ENCODE data around the gene IL1RL1.

Gene IL1RL1

DNA sequence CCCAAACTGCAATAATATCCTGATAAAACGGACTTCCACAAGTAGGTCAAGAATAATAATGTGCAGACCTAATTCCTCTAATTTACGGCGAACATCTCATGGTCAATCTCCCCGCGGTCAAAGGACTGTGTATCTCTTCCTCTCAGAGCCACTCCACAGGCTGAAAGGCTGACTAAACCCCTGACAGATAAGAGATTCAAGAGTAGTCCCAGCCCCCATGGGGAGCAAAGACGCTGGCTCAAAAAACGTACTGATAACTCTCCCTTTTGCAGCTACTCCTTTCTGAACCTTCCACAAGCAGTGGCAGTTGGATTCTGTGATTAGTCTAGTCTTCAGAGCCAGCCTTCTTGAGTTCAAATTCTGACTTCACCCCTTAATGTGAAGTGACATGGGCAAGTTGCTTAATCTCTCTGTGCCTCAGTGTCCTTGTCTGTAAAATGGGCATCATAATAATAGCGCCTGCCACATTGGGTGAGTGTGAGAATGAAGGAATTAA is 24.6 kb downstream of the IL1RL1 start:
- DNase-seq (ENCODE audit: low read depth, low spot score): no peak

DNA sequence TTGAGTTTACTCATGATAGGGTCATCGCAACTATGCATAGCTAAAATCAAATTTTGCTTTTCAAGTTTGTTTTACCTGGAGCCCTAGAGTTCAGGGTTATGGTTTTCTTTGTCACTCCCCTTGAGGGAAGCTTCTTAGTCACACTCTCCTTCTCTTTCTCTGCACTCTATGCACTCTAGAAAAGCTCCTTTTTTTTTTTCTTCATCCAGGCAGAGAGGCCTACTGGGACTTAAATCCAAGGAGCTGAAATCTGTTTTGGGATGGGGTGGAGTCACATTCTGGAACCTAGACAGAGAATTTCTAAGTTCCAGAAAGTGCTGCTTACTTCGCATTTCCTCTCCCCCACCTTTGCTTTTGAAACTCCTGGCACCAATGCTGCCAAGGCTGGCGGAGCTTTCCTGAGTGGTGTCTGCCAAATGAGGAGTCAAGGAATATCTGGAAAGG is 25.2 kb downstream of the IL1RL1 start:
- no peak for DNase-seq (ENCODE audit: low read depth, low spot score)

DNA sequence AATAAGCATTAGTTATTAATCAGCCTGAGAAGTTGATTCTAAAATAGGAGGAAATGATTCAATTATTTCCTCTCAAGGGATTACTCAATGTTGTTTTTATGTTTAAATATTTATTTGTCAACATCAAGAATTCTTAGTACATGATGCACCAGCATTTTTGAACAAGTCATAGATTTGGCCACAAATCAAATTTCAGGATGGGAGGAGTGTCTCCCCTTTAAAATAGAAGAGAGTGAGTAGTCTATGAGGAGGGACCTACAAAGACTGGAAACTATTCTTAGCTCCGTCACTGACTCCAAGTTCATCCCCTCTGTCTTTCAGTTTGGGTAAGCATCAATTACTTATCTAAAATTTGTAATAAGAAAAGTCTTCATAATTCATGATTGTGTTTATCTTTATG is 25.6 kb downstream of the IL1RL1 start:
- DNase-seq (ENCODE audit: low read depth, low spot score): no peak

DNA sequence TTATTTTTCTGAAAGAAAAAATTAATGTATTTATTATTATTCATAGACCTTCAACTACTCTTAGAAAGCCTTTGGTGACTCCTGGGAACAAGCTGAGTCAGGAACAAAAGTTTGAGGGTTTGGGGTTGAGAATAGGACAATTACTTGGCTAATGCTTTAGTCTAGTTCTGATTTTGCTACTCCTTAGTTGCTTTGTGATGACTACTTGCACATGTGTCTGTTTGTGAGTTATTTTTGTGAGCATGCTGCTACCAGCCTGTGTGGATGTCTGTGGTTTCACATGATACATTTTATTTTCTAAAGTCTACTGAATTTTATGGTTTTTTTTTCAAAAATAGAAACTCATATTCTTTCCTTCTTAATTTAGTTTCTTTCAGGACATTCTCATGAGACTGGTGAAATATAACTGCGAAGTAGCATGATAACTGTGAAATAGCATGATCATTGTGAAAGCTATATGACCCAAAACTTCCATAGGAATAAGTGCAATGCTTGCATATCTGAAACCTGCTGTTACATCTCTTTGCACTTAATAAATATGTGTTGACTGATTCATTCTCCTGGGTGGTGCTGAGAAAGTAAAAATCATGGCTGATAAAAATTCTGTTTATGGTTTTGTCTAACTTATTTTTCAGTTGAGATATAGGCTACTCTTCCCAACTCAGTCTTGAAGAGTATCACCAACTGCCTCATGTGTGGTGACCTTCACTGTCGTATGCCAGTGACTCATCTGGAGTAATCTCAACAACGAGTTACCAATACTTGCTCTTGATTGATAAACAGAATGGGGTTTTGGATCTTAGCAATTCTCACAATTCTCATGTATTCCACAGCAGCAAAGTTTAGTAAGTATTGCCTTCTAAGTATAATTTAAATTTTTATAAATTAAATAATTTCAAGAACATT is 26.4 kb downstream of the IL1RL1 start:
- DNase-seq (ENCODE audit: low read depth, low spot score): no peak

DNA sequence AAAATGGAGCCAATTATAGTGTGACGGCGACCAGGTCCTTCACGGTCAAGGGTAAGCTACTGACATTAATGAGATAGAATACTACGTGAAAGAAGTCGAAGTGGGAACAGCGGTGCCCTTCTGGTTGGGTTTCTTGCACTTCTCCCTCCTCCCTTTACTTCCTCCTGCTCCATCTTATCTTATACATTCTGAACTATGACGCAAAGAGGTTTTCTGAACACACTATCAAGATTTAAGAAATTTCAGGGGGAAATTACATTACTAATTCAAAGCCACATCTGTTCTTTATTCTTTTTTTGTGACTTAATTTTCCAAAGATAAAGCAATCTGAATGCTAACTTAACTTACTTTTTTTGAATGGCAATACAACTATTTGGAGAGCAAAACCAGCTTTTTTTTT is 29.4 kb downstream of the IL1RL1 start:
- DNase-seq (ENCODE audit: low read depth, low spot score): no peak

DNA sequence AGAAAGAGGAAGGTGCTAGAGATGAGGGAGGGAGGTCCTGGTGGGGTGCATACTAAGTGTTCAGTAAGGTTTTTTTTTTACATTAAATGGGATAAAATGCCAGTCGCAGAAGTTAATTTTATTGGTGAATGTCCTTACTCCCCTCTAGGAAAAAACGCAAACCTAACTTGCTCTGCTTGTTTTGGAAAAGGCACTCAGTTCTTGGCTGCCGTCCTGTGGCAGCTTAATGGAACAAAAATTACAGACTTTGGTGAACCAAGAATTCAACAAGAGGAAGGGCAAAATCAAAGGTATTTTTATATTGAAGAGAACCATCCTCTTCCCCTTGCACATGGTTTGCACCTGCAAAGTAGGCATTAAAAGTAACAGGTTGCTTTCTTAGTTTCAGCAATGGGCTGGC is 31.5 kb downstream of the IL1RL1 start:
- no peak for DNase-seq (ENCODE audit: low read depth, low spot score)

DNA sequence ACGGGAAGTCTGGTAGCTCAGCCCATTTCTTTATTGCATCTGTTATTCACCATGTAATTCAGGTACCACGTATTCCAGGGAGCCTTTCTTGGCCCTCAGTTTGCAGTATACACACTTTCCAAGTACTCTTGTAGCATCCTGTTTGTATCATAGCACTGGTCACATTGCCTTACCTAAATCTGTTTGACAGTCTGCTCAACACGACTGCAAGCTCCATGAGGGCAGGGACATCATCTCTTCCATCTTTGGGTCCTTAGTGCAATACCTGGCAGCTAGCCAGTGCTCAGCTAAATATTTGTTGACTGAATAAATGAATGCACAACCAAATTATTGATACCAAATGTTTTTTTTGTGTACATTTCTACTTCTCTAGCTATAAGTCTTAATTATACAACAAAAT is 33.0 kb downstream of the IL1RL1 start:
- DNase-seq (ENCODE audit: low read depth, low spot score): no peak

DNA sequence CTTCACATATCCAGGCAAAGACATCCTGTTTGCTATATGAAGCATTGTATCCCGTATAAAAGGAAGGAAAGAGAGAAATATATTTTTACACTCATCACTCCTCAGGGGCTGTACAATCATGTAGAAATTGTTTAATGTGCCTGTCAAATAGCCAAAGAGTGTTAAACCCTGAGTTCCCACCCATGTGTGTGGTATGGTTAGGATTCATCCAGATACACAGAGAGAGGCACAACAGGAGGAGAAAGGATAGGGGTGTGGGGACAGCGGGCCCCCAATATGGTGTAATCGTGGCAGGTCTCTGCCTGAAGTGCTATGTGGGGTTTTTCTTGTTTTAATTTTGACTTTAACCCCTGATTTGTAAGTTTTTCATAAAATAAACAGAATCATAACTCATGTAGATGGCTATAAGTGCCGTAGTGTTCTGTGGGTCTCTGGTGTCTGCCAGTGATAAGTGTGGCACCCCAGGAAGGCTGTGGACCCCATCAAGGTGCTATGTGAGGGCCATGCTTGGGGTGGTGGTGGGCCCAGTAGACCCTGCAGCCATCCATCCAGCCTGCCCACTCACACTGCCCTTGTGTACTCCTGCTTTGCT is 34.1 kb downstream of the IL1RL1 start:
- no peak for DNase-seq (ENCODE audit: low read depth, low spot score)

DNA sequence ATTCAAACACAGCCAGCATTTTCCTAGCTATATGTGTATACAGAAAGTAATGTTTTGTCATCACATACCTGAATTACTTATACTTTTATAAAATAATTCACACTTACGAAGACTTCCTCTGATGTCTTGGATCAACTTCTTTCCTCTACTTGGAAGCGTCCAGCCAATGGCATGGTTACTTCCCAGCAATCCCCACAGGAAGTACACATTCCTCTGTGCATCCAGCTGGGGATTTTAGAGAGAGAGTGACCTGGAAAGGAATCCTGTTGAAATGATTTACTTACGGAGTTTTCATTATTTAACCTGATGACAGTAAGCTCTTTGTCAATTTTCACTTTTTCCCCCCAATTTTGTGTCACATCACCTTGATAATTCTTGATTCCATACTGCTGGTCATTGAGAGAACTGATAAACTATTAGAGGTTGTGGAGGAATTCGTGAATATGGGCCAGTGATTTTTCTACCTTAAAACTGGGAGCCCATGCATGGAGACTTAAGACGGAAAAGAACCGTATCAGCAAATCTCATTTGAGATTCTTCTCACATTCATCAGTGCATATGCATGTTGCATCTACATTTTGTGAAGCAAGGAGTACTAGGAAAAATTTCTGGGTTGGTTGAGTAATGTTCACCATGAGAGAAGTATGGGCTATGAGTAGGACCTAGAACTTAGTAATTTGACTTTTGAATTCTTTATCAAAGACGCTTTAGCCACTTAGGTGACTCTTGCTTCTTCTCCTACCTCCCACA is 35.2 kb downstream of the IL1RL1 start:
- DNase-seq (ENCODE audit: low read depth, low spot score): no peak

DNA sequence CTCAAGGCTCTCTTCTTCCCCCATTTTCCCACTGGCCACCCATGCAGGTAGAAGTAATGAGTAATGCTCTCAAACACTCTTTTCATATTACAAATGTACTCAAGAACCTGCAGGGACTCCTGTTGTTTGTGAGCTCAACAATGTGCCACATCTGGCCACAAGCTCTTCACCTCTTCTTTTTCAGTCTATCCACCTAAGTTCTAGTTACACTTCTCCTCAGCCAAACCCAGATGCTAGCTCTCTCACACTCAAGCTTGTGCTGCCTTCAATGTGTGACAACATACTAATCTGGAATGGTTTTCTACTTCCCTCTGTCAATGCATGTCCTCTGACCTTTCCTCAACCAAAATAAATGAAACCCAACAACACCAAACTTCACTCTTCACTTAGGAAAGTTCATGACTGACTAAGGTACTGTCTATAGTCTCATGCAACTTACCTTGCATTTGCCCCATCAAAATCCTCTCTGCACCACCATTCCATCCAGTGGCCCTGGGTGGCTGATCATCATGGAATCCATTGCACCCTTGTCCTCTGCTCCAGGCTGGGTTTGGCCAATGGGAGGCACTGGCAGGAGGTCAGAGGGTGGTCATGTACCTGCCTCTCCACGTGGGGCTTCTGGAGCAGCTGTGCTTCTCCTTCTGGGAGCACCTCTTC is 38.9 kb downstream of the IL1RL1 start:
- DNase-seq (ENCODE audit: low read depth, low spot score): no peak

DNA sequence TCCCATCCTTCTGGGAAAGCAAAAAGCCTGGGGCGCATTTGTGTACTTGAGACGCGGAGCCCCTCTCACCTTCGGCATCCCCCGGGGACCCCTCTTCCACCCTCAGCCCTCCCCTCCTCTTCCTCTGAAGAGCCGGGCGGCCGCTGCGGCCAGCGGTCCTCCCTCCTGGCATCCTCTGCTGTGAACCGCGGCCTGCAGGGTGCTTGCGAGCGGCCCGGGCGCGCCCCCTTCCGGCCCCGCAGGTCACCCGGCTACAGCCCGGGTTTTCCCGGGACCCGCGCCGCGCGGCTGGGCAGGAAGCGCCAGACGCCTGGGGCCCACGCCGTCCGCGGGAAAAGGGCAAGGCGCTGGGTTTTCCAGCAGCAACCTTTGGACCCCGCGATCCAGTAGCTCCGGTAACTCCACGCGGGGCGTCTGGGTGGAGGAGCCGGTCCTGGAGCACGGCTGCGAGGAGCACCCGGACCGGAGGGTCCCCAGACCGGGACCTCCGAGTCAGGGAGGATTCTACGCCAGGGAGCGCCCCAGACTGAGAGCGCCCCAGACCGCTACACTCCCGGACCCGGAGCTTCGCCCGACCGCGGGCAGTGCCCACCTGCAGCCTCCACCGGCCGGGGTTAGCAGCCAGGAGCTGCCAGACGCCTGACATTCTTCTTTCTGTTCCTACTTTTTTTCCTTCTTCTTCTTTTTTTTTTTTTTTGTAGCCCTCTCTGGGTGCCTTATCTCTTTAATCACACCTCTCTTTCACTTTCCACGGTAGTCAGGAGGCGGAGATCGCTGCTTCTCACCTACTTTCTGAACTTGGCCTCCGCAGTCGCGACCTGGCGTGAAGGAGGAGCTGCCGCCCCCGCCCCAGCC is 44.4 kb downstream of the IL1RL1 start, which contains the start of gene IL18R1:
Gene IL18R1 (plus strand): TSS at position 271 of the 855 bp plus-strand sequence. CDS start 6,865 bp downstream, outside the sequence.
- DNase-seq (ENCODE audit: low read depth, low spot score): peak; percentile 36

DNA sequence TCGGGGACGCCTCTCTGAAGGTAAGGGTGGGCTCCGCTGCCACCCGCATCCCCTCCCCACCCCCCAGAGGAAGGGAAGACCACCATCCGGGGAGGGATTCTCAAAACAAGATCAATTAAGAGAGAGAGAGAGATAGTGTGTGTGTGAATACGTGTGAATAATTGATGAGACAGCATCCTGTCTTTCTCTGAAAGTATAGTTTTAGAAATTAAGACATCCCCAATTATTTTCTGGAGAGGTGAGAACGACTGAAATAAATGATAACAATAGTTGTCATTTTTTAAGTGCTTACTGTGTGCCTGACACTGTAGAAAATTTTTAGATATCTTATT is 45.0 kb downstream of the IL1RL1 start:
- no peak for DNase-seq (ENCODE audit: low read depth, low spot score)

DNA sequence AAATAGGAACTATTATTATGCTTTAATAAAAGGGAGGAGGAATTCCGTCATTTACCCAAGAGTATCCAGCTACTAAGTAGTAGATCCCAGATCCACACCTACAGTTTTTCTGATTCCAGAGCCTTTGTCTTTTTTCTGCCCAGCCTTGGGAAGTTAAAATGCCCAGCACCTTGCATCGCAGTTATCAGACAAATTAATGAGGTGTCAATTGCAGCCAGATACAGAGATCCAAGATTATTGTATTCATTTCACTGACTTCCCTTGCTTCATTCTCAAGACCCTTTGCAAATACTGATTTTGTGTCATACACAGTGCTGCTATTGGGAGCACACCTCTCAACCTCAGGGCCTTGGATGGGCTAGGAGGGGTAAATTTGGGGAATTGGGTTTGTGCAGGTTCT is 45.4 kb downstream of the IL1RL1 start:
- DNase-seq (ENCODE audit: low read depth, low spot score): no peak

DNA sequence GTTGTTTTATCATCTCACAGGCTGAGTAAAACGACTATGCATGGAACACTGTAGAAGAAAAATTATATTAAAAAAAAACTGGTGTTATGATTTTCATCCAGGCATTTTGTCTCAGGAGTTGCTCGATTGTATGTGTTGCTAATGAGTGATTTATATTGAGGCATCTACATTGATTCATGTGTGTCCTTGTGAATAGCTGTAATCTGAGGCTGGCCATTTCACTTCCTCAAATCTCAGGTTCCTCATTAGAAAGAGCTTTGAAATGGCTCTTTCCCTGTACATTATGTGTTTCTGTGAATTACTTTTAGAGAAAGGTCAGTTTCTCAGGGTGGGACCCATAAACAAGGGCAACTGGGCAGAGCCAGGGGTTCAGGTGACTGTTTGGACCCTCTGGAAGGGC is 46.6 kb downstream of the IL1RL1 start:
- DNase-seq (ENCODE audit: low read depth, low spot score): no peak

DNA sequence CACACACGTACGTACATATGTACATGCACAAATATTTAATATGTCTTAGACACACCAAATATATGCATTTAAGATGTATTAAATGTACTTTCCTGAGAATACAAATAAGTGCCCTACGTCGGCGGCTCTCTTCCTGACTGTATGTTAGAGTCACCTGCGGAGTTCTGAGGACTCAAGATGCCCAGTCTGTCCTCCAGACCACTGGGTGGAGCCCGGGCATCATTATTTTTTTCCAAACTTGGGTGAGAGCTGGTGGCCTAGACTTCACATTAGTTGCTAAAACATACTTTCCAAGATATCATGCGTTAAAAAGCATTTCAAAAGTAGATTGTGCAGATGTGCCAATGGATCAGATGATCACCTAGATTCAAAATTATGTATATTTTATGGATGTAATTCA is 47.1 kb downstream of the IL1RL1 start:
- DNase-seq (ENCODE audit: low read depth, low spot score): no peak

DNA sequence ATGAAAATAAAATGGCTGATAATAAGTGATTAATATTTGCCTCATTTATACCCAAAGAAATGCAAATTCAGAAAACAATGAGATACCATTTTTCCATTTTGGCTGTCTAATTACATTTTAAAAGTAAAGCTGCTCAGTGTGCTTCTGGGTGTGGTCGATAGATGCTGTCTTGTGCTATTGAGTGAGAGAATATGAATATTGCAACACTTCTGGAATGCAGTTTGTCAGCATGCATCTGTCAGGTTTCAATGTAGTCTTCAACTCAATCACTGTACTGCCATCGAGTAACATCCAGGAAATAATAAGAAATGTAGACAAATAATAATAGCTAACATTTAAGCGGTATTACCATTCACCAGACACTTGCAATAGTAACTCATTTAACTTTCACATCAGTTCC is 48.2 kb downstream of the IL1RL1 start:
- no peak for DNase-seq (ENCODE audit: low read depth, low spot score)

DNA sequence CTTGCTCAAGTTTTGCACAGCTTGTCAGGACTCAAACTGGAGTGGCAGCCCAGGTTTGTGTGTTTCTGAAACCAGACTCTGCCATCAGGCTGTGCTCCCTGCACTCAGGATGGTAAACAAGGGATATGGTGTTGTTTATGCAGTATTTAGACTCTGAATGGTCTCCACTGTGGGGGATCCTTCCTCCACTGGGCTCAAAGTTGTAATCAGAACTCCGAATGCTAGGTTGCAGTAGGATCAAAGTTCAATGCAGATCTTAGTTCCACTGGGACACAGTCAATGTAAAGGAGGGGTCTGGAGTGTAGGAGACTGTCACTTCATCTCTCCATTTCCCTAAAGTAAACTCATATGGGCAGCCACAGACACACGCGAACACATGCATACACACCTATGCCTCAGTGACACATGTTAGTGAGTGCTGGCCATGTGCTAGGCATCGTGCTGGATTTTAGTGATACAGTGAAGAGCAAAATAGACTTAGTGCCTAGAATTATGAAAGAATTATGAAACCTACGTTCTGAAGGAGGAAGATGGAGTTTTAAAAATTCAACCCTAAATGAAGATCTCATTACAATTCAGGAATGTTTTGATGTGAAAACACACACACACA is 50.4 kb downstream of the IL1RL1 start:
- no peak for DNase-seq (ENCODE audit: low read depth, low spot score)

DNA sequence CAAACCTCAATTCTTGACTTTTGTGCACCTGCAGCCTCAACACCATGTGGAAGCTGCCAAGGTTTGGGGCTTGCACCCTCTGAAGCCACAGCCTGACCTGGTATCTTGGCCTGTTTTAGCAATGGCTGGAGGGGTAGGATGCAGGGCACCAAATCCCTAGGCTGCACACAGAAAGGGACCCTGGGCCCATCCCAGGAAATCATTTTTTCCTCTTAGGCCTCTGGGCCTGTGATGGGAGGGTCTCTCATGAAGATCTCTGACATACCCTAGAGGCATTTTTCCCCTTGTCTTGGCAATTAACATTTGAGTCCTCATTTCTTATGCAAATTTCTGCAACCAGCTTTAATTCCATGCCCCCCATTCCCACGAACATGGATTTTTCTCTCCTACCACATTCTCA is 54.4 kb downstream of the IL1RL1 start:
- no peak for DNase-seq (ENCODE audit: low read depth, low spot score)

DNA sequence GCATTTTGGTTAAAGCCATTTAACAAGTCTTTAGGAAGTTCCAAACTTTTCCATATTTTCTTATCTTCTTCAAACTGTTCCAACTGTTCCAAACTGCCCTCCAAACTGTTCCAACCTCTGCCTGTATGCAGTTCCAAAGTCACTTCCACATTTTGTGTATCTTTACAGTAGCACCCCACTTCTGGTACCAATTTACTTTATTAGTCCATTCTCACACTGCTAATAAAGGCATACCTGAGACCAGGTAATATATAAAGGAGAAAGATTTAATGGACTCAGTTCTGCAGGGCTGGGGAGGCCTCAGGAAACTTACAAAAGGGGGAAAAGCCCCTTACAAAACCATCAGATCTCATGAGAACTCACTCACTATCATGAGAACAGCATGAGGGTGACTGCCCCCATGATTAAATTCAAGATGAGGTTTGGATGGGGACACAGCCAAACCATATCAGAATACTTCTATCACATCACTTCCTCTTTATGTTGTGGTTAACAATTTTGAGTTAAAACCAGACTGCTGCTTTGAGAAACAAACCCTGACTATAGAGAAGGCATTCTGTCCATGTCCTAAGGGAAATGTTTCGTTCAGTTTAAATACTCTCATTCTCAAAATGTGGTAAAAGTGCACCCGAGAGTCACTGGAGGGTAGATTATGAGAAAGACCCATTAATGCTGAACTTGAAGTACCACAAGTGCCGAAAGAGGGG is 55.2 kb downstream of the IL1RL1 start:
- DNase-seq (ENCODE audit: low read depth, low spot score): no peak
